GM21367 (cell line): ENCODE measurements around the gene RGS11.

Source experiments
- ATAC-seq: cut with Tn5 transposase; IDR thresholded peaks from one replicate; pipeline ENCODE4 v1.9.1; 2021; ENCODE audit not compliant: unreplicated experiment

The RGS11 gene

GRCh38 chr16:275786-276232, at the start of gene RGS11:
TSS of gene RGS11 (minus strand) at chr16:275944. CDS start at chr16:275911, 33 bp downstream.
- no peak for ATAC-seq

- no peak for ATAC-seq
These were observed 48.9 kb upstream of the RGS11 start for GRCh38 chr16:324451-325334.

- ATAC-seq = no peak
These were observed 48.4 kb upstream of the RGS11 start for GRCh38 chr16:324201-324450.

- ATAC-seq = no peak
These were observed 46.9 kb upstream of the RGS11 start for GRCh38 chr16:322476-323143.

GRCh38 chr16:321532-321931, 45.8 kb upstream of the RGS11 start:
- ATAC-seq = no peak

- ATAC-seq = no peak
These were observed 44.5 kb upstream of the RGS11 start for GRCh38 chr16:320206-320605.

GRCh38 chr16:318628-319027, 42.9 kb upstream of the RGS11 start:
- no peak for ATAC-seq

- no peak for ATAC-seq
These were observed 41.8 kb upstream of the RGS11 start for GRCh38 chr16:317583-317982.

- no peak for ATAC-seq
These were observed 41.2 kb upstream of the RGS11 start for GRCh38 chr16:316741-317464.

- no peak for ATAC-seq
These were observed 39.1 kb upstream of the RGS11 start for GRCh38 chr16:314795-315299.

GRCh38 chr16:314351-314750, 38.6 kb upstream of the RGS11 start:
- ATAC-seq = no peak

- no peak for ATAC-seq
These were observed 36.0 kb upstream of the RGS11 start for GRCh38 chr16:311725-312124.

- no peak for ATAC-seq
These were observed 33.7 kb upstream of the RGS11 start for GRCh38 chr16:309476-309875.

- no peak for ATAC-seq
These were observed 32.1 kb upstream of the RGS11 start for GRCh38 chr16:307691-308312.

GRCh38 chr16:306911-307370, 31.2 kb upstream of the RGS11 start:
- no peak for ATAC-seq

GRCh38 chr16:305916-306626, 30.3 kb upstream of the RGS11 start:
- ATAC-seq = no peak

- ATAC-seq = no peak
These were observed 28.2 kb upstream of the RGS11 start for GRCh38 chr16:303760-304505.

- ATAC-seq = no peak
These were observed 26.2 kb upstream of the RGS11 start for GRCh38 chr16:301950-302349.

- no peak for ATAC-seq
These were observed 25.5 kb upstream of the RGS11 start for GRCh38 chr16:301235-301634.

GRCh38 chr16:297832-298231, 22.1 kb upstream of the RGS11 start:
- no peak for ATAC-seq
